Uterus (tissue), 4 donors: ENCODE data around the gene ZDHHC14. TPM values are rescaled to one million over a fixed set of nuclear protein-coding genes. Genes with fewer than 3 reads are reported as not detected.
A peak's percentile ranks its signal among the peaks of the same experiment; 100 is the strongest.

Experiments used
- DNase-seq, 2 donors: peaks; one replicate each; pipeline ENCODE4 v3.0.0-alpha.2; 2019 to 2020
- H3K27ac ChIP-seq, 2 donors: fragments of 200-600 bp; sonication (generic); 1 replicate in 1 of 2; 2 replicates in 1 of 2; pipeline ENCODE4 v1.5.1; 2016 to 2018
- H3K27me3 ChIP-seq, 2 donors: fragments of 200-600 bp; sonication (generic); one replicate each; pipeline ENCODE4 v1.5.1; 2018 to 2019; ENCODE audit warnings: control low read depth in 1 of 2
- H3K36me3 ChIP-seq, 2 donors: fragments of 200-600 bp; sonication (generic); one replicate each; pipeline ENCODE4 v1.5.1; 2019; ENCODE audit warnings: control low read depth in 1 of 2
- H3K4me1 ChIP-seq, 2 donors: fragments of 200-600 bp; sonication (generic); one replicate each; pipeline ENCODE4 v1.5.1; 2018 to 2019; ENCODE audit warnings: control low read depth in 1 of 2
- H3K4me3 ChIP-seq, 2 donors: fragments of 200-600 bp; sonication (generic); 1 replicate in 1 of 2; 2 replicates in 1 of 2; pipeline ENCODE4 v1.5.1; 2018 to 2019; ENCODE audit warnings: mild to moderate bottlenecking in 1 of 2
- H3K9me3 ChIP-seq, 2 donors: fragments of 200-600 bp; sonication (generic); one replicate each; pipeline ENCODE4 v1.5.1; 2019; ENCODE audit warnings: control low read depth in 1 of 2
- POLR2A ChIP-seq, 2 donors: fragments of 450-650 bp; IDR thresholded peaks; one replicate each; pipeline ENCODE4 v1.6.1; 2016; ENCODE audit warnings: antibody characterized with exemption in 2 of 2, mild to moderate bottlenecking in 1 of 2, moderate library complexity in 1 of 2
- intact Hi-C: fragments of 100-400 bp; cut with DNase I; formaldehyde crosslinking; loops from one replicate; pipeline ENCODE4 v1.15.1; 2023; ENCODE audit warnings: low total_unique reads
- total RNA-seq, 4 donors: library from RNA; depleted of rRNA in 3 of 4; stranded (reverse); fragments of >200 nt in 3 of 4; gene quantifications; one replicate each; pipeline versions ENCODE4 v1.1.0 to v1.2.4, GENCODE V29; 2014 to 2023
- TF ChIP-seq, protein P1 (sequence below), 4 experiments: fragments of 200-600 bp in 2 of 4; fragments of 450-650 bp in 2 of 4; sonication (generic) in 2 of 4; IDR thresholded peaks; one replicate each; pipeline ENCODE4 v1.5.1; 2016 to 2019; ENCODE audit warnings: antibody characterized with exemption in 4 of 4, mild to moderate bottlenecking in 2 of 4, moderate library complexity in 1 of 4
- donor health status: DM: yes; HTN: yes; CAD: no.

Gene ZDHHC14
- total RNA-seq, 4 donors from 2014 or later = 5.6 to 28.3 (median 12.9) TPM

DNA sequence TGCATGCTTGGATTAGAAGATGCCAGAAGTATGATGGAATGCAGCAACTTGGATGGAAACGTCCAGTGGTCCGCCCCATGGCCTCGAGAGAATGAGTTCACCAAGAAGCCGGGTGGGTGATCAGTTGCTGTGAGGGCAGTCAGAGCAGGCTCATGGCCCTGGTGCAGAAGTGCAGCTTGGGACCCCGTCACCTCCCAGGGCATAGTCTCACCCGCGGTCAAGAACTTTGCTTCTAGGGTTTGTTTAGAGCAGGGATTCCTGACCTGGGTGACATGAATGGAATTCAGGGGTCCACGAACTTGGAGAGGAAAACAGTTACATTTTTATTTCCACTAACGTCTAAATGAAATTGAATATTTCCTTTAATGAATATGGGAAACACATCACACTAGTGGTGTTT is 225.5 kb downstream of the ZDHHC14 start:
- H3K27ac ChIP-seq = peak overlapping the region in 1 of 2 donors; percentile 73
- DNase-seq = peak in 1 of 2 donors; percentile 19
- no peak overlapping the region for H3K4me3 ChIP-seq
- no peaks in the 10 kb centered on the region for H3K27me3 ChIP-seq
- no peaks in the 10 kb centered on the region for H3K9me3 ChIP-seq
- no peaks in the 10 kb centered on the region for H3K36me3 ChIP-seq
- TF ChIP-seq, protein P1, sequence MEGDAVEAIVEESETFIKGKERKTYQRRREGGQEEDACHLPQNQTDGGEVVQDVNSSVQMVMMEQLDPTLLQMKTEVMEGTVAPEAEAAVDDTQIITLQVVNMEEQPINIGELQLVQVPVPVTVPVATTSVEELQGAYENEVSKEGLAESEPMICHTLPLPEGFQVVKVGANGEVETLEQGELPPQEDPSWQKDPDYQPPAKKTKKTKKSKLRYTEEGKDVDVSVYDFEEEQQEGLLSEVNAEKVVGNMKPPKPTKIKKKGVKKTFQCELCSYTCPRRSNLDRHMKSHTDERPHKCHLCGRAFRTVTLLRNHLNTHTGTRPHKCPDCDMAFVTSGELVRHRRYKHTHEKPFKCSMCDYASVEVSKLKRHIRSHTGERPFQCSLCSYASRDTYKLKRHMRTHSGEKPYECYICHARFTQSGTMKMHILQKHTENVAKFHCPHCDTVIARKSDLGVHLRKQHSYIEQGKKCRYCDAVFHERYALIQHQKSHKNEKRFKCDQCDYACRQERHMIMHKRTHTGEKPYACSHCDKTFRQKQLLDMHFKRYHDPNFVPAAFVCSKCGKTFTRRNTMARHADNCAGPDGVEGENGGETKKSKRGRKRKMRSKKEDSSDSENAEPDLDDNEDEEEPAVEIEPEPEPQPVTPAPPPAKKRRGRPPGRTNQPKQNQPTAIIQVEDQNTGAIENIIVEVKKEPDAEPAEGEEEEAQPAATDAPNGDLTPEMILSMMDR (IDR thresholded peaks at IDR 0.05) = no peak
- no peak for TF ChIP-seq POLR2A (IDR thresholded peaks at IDR 0.05)
- no peaks in the 10 kb centered on the region for H3K4me1 ChIP-seq
- intact Hi-C loops = no loop called here

DNA sequence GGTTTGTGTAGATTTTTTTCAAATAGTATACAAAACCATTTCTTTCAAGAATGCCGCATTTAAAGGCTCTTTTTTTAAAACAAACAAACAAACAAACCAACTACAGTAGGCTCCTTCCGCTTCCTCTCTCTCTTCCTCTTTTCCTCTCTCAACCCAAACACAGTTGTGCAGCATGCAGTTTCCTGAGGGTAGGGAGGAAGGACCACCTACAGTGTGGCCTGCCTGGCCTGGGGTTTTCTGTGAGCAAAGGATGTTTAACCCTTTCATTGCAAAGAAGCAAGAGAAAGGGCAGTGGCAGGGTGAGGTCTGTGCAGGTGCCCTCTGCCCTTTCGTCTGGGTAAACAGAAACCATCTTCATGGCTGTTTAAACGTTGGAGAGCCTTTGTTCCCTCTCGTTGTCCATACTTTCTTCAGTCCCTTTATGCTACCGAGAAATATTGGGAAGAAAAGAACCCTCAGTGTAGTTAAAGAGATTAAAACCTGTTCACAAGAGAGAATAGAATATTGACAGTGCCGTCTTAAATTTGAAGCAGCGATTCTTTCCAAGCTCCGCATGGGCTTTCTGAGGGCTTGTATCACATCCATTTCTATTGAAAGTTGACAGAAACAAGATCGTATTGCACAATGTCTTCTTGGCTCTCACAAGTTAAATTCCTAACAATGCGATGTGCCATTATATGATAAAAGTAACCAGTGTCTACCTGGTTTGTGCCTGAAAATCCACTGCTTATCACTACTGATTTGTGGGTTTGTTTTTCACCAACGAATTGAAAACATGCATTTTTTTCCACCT is 226.5 kb downstream of the ZDHHC14 start:
- Histone ChIP-seq H3K36me3 (no peaks in the 10 kb centered on the region), H3K4me3 (no peak overlapping the region), H3K27me3 (no peaks in the 10 kb centered on the region), H3K27ac (peak overlapping the region in 1 of 2 donors; percentile 73), H3K9me3 (no peaks in the 10 kb centered on the region), H3K4me1 (no peaks in the 10 kb centered on the region)
- TF ChIP-seq POLR2A (IDR thresholded peaks at IDR 0.05) = no peak
- TF ChIP-seq, protein P1 (IDR thresholded peaks at IDR 0.05) = no peak
- intact Hi-C loops = no loop called here
- no peak for DNase-seq

DNA sequence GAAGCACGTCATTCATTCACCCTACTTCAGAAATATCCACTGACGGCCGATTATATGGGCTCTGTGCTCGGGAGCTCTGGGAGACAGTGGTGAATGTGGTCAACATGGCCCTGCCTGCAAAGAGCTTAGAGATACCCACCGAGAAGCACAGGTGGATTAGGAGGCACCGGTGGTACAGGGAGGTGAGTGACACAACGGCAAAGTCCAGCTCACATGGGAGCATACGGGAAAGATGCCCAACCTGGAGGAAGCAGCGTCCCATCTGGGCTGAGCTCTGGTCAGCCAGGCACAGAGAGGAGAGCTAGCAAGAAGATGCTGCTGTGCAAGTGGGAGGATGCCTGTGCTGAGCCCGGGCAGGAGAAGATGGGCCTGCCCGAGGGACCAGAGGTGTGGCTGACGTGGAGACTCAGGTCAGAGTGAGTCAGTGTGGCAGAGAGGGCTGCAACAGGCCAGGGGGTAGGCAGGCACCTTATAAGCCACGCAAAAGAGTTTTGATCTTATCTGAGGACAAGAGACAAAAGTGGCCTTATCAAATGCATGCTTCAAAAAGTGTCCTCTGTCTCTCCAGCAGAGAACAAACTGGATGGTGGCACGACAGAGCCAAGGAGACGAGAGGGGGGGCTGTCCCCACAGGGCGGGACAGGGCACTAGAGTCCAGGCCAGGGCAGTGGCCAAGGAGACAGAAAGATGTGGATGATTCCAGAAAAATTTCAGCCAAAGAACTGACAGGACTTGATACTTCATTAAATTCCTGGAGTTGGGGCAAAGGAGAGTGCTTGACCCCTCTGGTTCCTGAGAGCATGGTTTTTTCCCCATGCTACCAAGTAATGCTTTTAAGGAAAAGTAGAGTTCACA is 227.5 kb downstream of the ZDHHC14 start:
- Histone ChIP-seq H3K27me3 (no peaks in the 10 kb centered on the region), H3K27ac (peak overlapping the region; percentile 2 to 11), H3K9me3 (no peaks in the 10 kb centered on the region), H3K36me3 (no peaks in the 10 kb centered on the region), H3K4me3 (no peak overlapping the region), H3K4me1 (no peaks in the 10 kb centered on the region)
- intact Hi-C loops = no loop called here
- TF ChIP-seq POLR2A (IDR thresholded peaks at IDR 0.05) = no peak
- no peak for DNase-seq

DNA sequence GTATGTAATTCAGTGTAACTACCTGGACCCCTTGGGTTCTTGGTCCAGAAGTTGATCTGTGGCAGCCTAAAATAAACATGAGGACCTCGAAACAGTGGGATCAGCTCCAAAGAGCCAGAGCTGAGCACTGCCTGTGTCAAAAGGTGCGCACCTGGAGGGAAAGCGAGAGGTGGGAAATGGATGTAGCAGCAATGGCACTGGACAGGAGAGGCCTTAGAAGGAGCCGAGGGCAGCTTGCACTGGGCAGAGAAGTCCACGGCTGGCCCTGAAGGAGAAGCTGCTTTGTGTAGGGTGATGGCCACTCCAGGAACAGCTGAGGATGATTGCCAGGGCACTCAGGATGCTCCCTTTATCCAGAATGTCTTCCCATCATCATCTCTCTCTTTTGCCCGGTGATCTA is 228.1 kb downstream of the ZDHHC14 start:
- H3K4me3 ChIP-seq = no peak overlapping the region
- H3K9me3 ChIP-seq = no peaks in the 10 kb centered on the region
- no peaks in the 10 kb centered on the region for H3K36me3 ChIP-seq
- H3K27me3 ChIP-seq = no peaks in the 10 kb centered on the region
- H3K27ac ChIP-seq = peak overlapping the region in 1 of 2 donors; percentile 11
- no peak for DNase-seq
- intact Hi-C loops = no loop called here
- TF ChIP-seq POLR2A (IDR thresholded peaks at IDR 0.05) = no peak
- TF ChIP-seq, protein P1 (IDR thresholded peaks at IDR 0.05) = no peak
- no peaks in the 10 kb centered on the region for H3K4me1 ChIP-seq

DNA sequence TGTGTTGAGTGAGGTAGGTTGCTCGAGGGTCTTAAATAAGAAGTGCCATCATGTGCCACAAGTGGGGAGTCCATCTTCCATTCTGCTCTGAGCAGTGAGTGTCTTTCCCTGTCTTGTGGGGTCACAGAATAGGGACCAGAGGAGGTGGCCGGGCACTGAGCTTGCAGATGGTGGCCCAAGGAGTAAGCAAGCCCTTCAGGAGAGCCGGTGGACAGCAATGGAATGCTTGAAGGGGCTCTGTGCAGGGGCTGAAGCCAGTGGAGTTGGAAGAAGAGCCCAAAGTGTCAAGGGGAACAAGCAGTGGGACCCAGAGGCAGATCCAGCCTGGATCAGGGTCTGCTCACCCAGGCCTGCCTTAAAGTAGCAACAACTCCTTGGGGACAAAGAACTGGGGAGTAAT is 228.6 kb downstream of the ZDHHC14 start:
- Histone ChIP-seq H3K27me3 (no peaks in the 10 kb centered on the region), H3K9me3 (no peaks in the 10 kb centered on the region), H3K36me3 (no peaks in the 10 kb centered on the region), H3K4me3 (no peak overlapping the region), H3K4me1 (no peaks in the 10 kb centered on the region), H3K27ac (no peak overlapping the region)
- TF ChIP-seq, protein P1 (IDR thresholded peaks at IDR 0.05) = no peak
- TF ChIP-seq POLR2A (IDR thresholded peaks at IDR 0.05) = no peak
- no peak for DNase-seq
- intact Hi-C loops = no loop called here
